ENCODE data around the gene KCNJ14. TPM values are rescaled to one million over a fixed set of nuclear protein-coding genes. Genes with fewer than 3 reads are reported as not detected.

The KCNJ14 gene
- total and polyA plus RNA-seq, 2 of the 4 experiments (the other 2 are of a cell fraction), result 0.18 to 0.39 TPM

DNA sequence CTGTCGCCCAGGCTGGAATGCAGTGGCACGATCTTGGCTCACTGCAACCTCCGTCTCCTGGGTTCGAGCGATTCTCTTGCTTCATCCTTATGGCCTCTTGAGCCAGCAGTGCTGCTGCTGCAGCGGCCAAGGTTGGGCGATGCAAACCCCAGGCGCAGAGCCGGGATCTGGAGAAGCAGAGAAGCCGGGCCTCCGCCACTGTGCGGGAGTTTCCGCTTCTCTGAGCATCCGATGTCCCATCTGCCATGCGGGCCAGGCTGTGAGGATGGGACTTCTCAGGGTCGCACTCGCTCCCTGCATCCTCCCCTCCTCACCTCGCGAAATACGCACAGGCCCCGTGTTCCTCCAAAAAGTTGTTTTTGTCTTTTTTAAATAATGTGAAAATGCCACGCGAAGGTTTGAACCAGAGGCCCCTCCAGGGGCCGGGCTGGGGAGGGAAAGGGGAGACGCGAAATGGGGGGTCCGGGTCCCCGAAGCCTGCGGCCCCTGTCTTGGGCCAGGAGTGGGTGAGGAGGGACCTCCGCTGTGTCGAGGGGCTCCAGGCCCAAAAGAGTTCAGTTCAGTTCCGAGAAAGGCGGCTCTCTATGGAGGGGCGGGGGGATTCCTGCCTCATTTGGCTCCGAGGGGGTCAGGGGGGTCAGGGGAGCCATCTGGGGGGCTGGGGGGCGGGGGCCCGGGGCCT, 29.7 kb downstream of the KCNJ14 start:
- H4K8ac ChIP-seq (ENCODE audit: low read depth in 2 of 2, low read length in 2 of 2), result no peak overlapping the region
- H3K9me3 ChIP-seq (ENCODE audit: control insufficient read depth, insufficient read depth, low read length), result no peaks in the 10 kb centered on the region
- ATAC-seq (ENCODE audit: low read depth) (no peak), DNase-seq (no peak)
- no peak overlapping the region for H2BK20ac ChIP-seq (ENCODE audit: low read depth, low read length)
- no peak overlapping the region; the same call in 1 of the 2 replicates for H2AK5ac ChIP-seq (ENCODE audit: low read depth, low read length)
- no peak overlapping the region for H3K23ac ChIP-seq (ENCODE audit: low read depth, low read length)
- dilution Hi-C loops (cut with HindIII; ENCODE audit: low sequenced_read_pairs, unreplicated experiment), result no loop called here
- H2BK15ac ChIP-seq (ENCODE audit: low read depth, low read length), result no peak overlapping the region
- peaks cover 13% of the 10 kb centered on the region for H4K20me1 ChIP-seq (ENCODE audit: insufficient read depth, low read length)
- in situ Hi-C loops (cut with MboI; ENCODE audit: low sequenced_read_pairs), result no loop called here
- H2AFZ ChIP-seq (replicated peaks; ENCODE audit: low read length, poor library complexity), result no peak overlapping the region
- POLR2A ChIA-PET (ENCODE audit: unreplicated experiment), result no interaction called here
- no peak overlapping the region for H3K14ac ChIP-seq (replicated peaks; ENCODE audit: low read depth, low read length)
- H3K27ac ChIP-seq (ENCODE audit: insufficient read depth, low read length), result no peak overlapping the region
- no peak overlapping the region for H2BK120ac ChIP-seq (ENCODE audit: low read depth, low read length)
- TF ChIP-seq CHD1 (IDR thresholded peaks at IDR 0.05; ENCODE audit: low read depth, low read length), result no peak
- no peak for TF ChIP-seq MAZ (IDR thresholded peaks at IDR 0.05; ENCODE audit: borderline replicate concordance, low read depth, low read length)
- TF ChIP-seq, protein P1, sequence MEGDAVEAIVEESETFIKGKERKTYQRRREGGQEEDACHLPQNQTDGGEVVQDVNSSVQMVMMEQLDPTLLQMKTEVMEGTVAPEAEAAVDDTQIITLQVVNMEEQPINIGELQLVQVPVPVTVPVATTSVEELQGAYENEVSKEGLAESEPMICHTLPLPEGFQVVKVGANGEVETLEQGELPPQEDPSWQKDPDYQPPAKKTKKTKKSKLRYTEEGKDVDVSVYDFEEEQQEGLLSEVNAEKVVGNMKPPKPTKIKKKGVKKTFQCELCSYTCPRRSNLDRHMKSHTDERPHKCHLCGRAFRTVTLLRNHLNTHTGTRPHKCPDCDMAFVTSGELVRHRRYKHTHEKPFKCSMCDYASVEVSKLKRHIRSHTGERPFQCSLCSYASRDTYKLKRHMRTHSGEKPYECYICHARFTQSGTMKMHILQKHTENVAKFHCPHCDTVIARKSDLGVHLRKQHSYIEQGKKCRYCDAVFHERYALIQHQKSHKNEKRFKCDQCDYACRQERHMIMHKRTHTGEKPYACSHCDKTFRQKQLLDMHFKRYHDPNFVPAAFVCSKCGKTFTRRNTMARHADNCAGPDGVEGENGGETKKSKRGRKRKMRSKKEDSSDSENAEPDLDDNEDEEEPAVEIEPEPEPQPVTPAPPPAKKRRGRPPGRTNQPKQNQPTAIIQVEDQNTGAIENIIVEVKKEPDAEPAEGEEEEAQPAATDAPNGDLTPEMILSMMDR (conservative IDR thresholded peaks at IDR 0.05; ENCODE audit: low read depth, low read length), result no peak
- no peak for TF ChIP-seq BHLHE40 (IDR thresholded peaks at IDR 0.05; ENCODE audit: low read depth, low read length)
- no peak for TF ChIP-seq RCOR1 (IDR thresholded peaks at IDR 0.05; ENCODE audit: insufficient replicate concordance, low read length)
- TF ChIP-seq MAFK (IDR thresholded peaks at IDR 0.05; ENCODE audit: low read depth, low read length), result no peak
- no peak for TF ChIP-seq RAD21 (IDR thresholded peaks at IDR 0.05; ENCODE audit: low read length)
- TF ChIP-seq, protein P2, sequence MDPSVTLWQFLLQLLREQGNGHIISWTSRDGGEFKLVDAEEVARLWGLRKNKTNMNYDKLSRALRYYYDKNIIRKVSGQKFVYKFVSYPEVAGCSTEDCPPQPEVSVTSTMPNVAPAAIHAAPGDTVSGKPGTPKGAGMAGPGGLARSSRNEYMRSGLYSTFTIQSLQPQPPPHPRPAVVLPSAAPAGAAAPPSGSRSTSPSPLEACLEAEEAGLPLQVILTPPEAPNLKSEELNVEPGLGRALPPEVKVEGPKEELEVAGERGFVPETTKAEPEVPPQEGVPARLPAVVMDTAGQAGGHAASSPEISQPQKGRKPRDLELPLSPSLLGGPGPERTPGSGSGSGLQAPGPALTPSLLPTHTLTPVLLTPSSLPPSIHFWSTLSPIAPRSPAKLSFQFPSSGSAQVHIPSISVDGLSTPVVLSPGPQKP (IDR thresholded peaks at IDR 0.05; ENCODE audit: borderline replicate concordance, low read depth, low read length), result no peak
- TF ChIP-seq FOS (IDR thresholded peaks at IDR 0.05; ENCODE audit: low read depth, low read length), result no peak
- no peak for TF ChIP-seq RFX5 (IDR thresholded peaks at IDR 0.05; ENCODE audit: low read depth, low read length)
- TF ChIP-seq, protein P3, sequence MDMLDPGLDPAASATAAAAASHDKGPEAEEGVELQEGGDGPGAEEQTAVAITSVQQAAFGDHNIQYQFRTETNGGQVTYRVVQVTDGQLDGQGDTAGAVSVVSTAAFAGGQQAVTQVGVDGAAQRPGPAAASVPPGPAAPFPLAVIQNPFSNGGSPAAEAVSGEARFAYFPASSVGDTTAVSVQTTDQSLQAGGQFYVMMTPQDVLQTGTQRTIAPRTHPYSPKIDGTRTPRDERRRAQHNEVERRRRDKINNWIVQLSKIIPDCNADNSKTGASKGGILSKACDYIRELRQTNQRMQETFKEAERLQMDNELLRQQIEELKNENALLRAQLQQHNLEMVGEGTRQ (IDR thresholded peaks at IDR 0.05; ENCODE audit: low read depth, low read length), result no peak
- TF ChIP-seq POLR2A (IDR thresholded peaks at IDR 0.05; ENCODE audit: low read depth, low read length), result no peak
- TF ChIP-seq CEBPB (IDR thresholded peaks at IDR 0.05; ENCODE audit: low read depth, low read length), result no peak
- H3K4me1 ChIP-seq (ENCODE audit: control insufficient read depth, insufficient read depth, low read length), result peaks cover 27% of the 10 kb centered on the region
- H3K36me3 ChIP-seq (ENCODE audit: control insufficient read depth, insufficient read depth, low read length), result no peaks in the 10 kb centered on the region; the same call in 1 of the 2 replicates
- CTCF ChIA-PET, result no interaction called here
- intact Hi-C loops (cut with micrococcal nuclease), result no loop called here
- no peak overlapping the region for H3K56ac ChIP-seq (ENCODE audit: extremely low read depth, insufficient read depth, low read length)
- no peak overlapping the region for H3K4me3 ChIP-seq (ENCODE audit: insufficient read depth, low read depth, low read length)
- H3K4me2 ChIP-seq (ENCODE audit: low read depth, low read length), result no peak overlapping the region
- no peak overlapping the region for H3K18ac ChIP-seq (ENCODE audit: low read depth, low read length)
- peaks cover 16% of the 10 kb centered on the region for H3K9me1 ChIP-seq (ENCODE audit: insufficient read depth, low read length)
- H2BK5ac ChIP-seq (ENCODE audit: low read depth, low read length, poor library complexity, severe bottlenecking), result no peak overlapping the region
- WGBS, 2 experiments (ENCODE audit: extremely low coverage in 2 of 2, insufficient read length in 1 of 2), result 77% methylated on average over 8 of the region's 37 CpGs; no CpG with 5 or more reads in 1 of the 2 experiments
- H3K27me3 ChIP-seq (ENCODE audit: control insufficient read depth, insufficient read depth, low read length), result no peaks in the 10 kb centered on the region
- no peak overlapping the region for H4K5ac ChIP-seq (ENCODE audit: low read depth, low read length)
- BruUV-seq (replicated peaks), result no TSS peak
- no peak overlapping the region for H3K9ac ChIP-seq (ENCODE audit: low read depth, low read length)
- H2AK9ac ChIP-seq (replicated peaks; ENCODE audit: low read depth, low read length, poor library complexity), result no peak overlapping the region
- H3K4ac ChIP-seq (ENCODE audit: low read depth, low read length), result no peak overlapping the region
- H4K91ac ChIP-seq (ENCODE audit: insufficient read depth, low read depth, low read length), result no peak overlapping the region
- H3K79me1 ChIP-seq (ENCODE audit: low read depth in 1 of 2, low read length in 2 of 2), result peaks cover 0 to 3% of the 10 kb centered on the region in 2 experiments; a peak in 1 of 4 replicates

All from IMR-90 (cell line).